ENCODE data around the gene GNA12.

GNA12 gene

DNA sequence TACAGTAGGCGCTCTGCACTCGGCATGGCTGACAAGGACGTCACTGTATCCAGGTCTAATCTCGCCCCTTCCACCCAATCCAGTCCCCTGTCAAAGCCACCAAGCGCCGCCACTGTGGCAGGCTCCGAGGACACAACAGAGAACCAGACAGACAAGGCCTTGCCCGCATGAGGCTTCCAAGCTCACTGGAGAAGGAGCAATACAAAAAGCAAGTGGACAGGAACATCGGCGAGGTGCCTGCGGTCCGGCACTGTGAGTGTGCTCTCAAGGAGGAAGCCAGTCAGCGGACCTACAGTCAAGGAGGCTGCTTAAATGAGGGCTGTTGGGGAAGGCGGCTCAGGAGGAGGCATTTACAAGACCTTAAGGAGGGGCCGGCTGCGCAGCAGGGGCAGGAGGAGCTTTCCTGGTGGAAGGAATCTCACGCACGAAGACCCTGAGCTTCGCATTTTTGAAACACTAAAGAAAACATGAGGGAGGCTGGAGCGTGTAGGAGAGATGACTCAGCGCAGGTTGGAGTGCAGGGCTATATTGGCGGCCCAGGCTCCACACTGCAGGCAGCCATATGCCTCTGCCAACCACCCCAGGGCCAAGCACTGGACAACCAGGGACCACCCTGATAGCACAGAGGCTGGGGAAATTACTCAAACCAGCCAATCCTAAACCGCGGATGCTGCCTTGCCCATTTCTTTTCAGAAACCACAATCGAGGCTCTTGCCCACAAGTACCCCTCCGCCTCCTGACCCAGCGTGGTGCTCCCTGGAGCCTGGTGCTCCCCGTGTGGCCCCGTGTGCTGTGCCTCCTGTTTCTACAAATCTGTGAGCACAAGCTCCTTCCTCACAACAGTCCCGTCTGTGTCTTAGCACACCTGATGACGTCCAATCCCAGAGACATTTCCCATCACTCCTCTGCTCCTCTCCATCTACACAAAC lies 28.9 kb downstream of the GNA12 start:
- DNase-seq, result no peak

DNA sequence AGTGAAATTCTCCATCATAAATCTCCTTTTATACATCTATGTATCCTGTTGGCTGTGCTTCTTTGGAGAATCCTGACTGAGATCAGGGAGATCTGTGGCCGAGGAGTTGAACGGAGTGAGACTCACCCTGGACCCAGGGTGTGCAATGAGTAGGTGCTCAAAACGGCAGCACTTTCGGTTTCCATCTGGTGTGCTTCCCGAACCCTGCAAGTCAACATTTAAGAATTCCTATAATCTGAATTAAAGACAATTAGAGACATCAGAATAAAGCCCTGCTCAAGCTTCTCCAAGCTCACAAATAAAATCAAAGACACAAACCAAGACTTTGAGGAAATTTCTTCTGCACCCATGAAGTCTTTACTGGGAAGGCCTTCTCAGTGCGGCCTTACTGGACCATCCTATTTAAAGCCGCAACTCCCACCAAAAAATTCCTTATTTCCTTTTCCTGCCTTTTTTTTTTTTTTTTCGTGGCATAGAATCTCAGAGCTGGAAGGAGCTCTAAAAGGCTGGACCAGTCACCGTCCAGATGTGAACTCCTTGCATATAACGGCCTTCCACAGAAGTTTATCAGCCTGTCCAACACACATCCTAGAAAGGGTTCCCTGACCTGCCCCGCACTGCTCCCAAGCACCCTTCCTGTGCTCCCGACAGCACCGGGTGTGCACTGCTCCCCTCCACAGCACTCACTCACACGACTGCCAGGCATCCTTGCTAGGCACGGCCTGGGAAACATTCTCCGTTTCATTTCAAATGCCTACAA lies 29.7 kb downstream of the GNA12 start:
- DNase-seq, result no peak

GRCh38 chr7:2813350-2814185 lies 30.5 kb downstream of the GNA12 start:
- DNase-seq, result no peak

- no peak for DNase-seq
Observed at GRCh38 chr7:2812831-2813230, 31.3 kb downstream of the GNA12 start.

- DNase-seq, result no peak
Observed at GRCh38 chr7:2812114-2812487, 32.0 kb downstream of the GNA12 start.

- DNase-seq, result no peak
Observed at GRCh38 chr7:2811476-2812113, 32.5 kb downstream of the GNA12 start.

- DNase-seq, result no peak
Observed at GRCh38 chr7:2810682-2811415, 33.3 kb downstream of the GNA12 start.

DNA sequence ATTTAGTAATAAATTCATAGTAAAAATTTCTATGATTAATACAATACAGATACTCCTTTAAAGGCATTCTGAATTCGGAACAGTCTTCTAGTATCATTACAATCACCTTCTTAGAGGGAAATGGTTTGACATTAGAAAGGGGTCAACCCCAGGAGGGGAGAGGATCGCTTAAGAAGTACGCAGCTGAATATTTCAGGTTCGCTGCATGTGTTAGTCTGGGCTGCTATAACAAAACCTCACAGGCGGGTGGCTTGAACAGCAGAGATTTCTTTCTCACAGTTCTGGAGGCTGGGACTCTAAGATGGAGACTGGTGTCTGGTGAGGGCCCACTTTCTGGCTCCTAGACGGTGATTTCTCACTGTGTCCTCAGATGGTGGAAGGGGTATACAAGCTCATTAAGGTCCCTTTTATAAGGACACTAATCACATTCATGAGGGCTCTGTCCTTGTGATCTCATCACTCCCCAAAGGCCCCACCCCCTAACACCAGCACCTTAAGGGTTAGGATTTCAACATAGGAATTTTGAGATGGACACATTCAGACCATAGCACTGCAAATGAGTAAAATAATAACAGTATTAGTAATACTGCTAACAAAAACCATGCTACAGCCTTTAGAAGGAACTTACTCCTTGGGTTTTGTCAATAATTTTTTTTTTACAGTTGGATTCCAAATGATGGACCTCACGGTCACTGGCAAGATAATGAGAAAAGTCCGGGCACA lies 34.0 kb downstream of the GNA12 start:
- no peak for DNase-seq

GRCh38 chr7:2808891-2809665 lies 35.0 kb downstream of the GNA12 start:
- DNase-seq, result no peak

- peak; percentile 56 for DNase-seq
Observed at GRCh38 chr7:2807845-2808772, 36.0 kb downstream of the GNA12 start.

- no peak for DNase-seq
Observed at GRCh38 chr7:2807460-2807844, 36.7 kb downstream of the GNA12 start.

GRCh38 chr7:2806571-2806970 lies 37.5 kb downstream of the GNA12 start:
- no peak for DNase-seq

DNA sequence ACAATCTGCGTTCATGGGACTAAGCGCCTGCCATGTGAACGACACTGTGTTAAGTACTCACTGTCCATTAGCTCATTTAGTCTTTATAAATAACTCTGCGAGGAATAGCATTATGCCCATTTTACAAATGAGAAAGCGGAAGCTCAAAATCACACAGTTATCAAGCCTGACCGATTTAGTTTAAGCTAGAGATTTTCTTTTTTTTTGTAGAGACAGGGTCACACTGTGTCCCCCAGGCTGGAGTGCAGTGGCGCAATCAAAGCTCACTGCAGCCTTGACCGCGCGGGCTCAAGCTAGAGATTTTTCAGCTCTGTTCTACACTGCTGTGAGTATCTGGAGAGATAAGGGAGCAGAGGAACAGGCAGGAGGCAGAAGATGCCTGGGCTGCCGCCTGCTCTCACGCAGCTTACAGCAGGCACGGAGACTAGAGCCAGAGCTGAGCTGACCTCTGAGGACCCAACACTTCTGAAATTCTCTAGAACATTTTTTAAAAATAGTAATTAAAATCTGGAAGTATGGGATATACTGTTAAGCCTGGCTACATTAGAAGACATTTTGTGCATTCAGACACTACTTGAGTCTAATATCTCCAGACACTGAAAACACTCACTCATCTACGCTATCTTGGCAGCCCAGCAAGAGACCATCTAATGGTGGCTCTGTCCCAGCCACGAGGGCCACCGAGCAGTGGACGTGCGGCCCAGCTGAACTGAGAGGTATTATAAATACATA lies 38.7 kb downstream of the GNA12 start:
- DNase-seq, result no peak

- DNase-seq, result no peak
Observed at GRCh38 chr7:2804227-2804763, 39.8 kb downstream of the GNA12 start.

GRCh38 chr7:2803755-2804154 lies 40.4 kb downstream of the GNA12 start:
- no peak for DNase-seq

- peak; percentile 33 for DNase-seq
Observed at GRCh38 chr7:2803342-2803692, 40.8 kb downstream of the GNA12 start.

- DNase-seq, result peak; percentile 81
Observed at GRCh38 chr7:2802504-2803341, 41.4 kb downstream of the GNA12 start.
